K562 treated with DMSO at 1 percent for 12 hours (cell line): ENCODE results near the gene HYOU1. TPM values are rescaled to one million over a fixed set of nuclear protein-coding genes. Genes with fewer than 3 reads are reported as not detected.

Source experiments
- total RNA-seq: library from RNA; unstranded; fragments of 300-600 nt; gene quantifications from 2 replicates; pipeline ENCODE4 v1.2.3, GENCODE V29; 2022; ENCODE audit not compliant: insufficient read depth

The HYOU1 gene, protein sequence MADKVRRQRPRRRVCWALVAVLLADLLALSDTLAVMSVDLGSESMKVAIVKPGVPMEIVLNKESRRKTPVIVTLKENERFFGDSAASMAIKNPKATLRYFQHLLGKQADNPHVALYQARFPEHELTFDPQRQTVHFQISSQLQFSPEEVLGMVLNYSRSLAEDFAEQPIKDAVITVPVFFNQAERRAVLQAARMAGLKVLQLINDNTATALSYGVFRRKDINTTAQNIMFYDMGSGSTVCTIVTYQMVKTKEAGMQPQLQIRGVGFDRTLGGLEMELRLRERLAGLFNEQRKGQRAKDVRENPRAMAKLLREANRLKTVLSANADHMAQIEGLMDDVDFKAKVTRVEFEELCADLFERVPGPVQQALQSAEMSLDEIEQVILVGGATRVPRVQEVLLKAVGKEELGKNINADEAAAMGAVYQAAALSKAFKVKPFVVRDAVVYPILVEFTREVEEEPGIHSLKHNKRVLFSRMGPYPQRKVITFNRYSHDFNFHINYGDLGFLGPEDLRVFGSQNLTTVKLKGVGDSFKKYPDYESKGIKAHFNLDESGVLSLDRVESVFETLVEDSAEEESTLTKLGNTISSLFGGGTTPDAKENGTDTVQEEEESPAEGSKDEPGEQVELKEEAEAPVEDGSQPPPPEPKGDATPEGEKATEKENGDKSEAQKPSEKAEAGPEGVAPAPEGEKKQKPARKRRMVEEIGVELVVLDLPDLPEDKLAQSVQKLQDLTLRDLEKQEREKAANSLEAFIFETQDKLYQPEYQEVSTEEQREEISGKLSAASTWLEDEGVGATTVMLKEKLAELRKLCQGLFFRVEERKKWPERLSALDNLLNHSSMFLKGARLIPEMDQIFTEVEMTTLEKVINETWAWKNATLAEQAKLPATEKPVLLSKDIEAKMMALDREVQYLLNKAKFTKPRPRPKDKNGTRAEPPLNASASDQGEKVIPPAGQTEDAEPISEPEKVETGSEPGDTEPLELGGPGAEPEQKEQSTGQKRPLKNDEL
- 137 and 244 TPM in 2 replicates for total RNA-seq

DNA sequence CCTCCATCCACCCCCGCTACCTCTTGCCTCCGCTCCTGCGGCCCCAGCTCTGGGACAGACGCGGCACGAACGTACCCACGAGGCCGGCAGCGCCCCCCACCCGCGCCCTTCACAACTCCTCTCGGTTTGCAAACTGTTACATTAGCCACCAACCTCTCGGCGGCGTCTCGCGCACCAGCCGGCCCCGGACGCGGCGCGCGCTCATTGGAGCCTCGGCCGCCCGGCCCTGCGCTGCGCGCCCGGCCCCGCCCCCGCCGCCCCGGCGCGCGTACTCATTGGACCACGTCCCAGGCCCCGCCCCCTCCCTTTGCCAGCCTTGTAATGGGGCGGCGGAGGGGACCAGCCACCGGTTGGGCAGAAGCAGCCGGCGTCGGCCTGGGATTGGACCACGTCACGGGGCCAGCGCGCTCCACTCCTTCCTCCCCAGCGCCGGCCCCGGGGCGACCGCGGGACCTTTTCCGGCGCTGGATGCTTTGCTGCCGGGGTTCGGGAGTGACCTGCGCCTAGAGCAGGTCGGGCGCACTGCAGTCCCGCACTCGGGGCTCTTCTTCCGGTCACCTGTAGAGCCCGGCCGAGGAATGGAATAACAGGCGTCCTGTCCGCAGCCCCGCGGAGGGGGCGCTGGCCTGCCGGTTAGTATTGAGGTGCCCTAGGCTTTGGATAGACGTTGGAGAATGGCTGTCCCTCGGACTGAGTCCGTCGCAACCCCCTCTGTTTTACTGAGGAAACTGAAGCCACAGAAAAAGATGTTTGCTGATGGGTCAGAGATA is at the start of gene HYOU1:
HYOU1 (minus strand) TSS at position 206 of the 770 bp plus-strand sequence. CDS start 1,045 bp downstream, outside the sequence.

DNA sequence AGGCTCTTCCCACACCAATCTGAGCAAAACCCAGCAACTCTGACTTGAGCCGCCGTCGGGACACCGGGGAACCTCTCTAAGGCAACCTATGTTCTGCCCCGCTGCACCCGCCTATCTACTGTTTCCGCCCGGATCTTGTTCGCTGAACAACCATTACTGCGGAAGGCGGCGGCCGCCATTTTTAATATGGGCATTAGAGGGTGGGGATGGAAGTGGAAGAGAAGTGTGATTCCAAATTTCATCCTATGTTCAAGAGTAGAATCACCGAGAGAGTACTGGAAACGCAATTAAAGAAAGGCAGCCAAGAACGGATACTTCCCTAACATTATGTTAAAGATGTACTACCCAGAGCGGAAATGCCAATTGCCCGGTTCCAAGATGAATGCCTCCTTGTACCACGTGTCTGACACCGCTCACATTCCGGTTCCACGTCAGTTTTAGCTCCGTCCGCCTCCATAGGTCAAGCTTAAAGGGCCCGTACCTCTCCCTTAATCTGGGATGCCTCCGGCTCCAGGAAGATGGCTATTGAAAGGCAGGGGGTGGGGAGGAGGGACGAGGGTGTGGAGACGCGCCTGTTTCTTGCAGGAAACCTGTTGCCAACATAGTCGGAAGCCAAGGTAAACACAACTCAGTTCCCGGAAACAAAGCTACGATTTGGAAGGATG is 44.9 kb upstream of the HYOU1 start, which contains the start of gene DPAGT1:
DPAGT1 (minus strand) TSS at position 95 of the 665 bp plus-strand sequence. CDS start 198 bp downstream, outside the sequence.

DNA sequence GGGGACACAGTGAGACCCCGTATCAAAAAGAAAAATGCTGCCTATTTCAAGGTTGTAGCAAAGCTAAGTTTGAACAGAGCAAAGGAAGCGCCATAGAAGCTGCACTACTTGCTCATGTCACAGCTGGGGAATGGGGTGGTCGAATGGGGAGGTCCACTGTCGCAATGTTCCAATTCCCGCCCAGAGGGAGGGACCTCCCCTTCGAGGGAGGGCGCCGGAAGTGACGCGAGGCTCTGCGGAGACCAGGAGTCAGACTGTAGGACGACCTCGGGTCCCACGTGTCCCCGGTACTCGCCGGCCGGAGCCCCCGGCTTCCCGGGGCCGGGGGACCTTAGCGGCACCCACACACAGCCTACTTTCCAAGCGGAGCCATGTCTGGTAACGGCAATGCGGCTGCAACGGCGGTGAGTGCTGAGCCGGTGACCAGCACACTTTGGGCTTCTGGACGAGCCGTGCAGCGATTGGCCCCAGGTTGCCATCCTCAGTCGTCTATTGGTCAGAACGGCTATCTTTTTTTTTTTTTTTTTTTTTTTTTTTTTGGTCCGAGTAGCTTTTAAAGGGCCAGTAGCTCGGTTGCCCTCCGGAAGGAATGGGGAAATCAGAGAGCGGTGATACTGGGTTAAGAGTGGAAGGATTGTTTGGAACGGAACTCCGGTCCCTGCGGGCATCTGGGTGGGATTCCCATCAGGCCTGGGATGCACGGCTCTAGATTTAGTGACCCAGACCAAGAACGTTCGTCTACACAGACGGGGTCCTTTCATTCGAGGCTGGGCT is 27.8 kb upstream of the HYOU1 start, which contains the start of gene HMBS:
HMBS (plus strand) TSS at position 219 of the 774 bp plus-strand sequence; CDS start at position 372, 153 bp downstream.

DNA sequence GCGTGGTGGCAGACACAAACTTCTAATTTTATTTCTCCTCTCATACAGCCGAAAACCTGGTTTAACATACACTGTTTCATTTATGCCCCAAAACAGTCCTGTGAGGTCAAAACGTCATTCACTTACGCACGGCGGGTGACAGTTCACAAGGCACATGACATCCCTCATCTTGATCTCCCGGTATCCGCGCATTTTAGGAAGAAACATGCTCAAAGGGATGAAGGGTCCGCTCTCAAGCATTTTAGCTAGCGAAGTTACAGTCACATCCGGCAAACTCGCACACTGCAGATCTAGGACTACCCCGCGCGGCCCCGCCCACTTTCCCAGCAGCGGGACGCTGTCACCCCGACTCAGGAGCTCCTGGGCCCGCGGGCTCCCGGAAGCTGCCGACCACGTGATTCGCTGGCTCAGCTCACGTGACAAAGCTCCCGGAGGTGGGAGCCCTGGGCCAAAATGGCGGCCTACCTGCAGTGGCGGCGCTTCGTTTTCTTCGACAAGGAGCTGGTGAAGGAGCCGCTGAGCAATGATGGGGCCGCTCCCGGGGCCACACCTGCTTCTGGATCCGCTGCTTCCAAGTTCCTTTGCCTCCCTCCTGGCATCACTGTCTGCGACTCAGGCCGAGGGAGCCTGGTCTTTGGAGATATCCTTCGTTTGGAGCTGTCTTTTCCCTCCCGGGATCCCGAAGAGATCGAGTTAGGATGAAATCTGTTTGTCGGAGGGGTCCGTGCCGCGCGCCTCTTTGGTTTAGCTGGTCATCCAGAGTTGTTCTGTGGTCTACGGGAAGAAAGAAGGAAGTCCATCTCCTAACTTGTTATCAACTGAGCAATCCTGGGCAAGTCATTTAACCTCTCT is 10.6 kb upstream of the HYOU1 start, which contains the start of gene VPS11:
VPS11 (plus strand) TSS at position 448 of the 852 bp plus-strand sequence; CDS start at position 454, 6 bp downstream.

DNA sequence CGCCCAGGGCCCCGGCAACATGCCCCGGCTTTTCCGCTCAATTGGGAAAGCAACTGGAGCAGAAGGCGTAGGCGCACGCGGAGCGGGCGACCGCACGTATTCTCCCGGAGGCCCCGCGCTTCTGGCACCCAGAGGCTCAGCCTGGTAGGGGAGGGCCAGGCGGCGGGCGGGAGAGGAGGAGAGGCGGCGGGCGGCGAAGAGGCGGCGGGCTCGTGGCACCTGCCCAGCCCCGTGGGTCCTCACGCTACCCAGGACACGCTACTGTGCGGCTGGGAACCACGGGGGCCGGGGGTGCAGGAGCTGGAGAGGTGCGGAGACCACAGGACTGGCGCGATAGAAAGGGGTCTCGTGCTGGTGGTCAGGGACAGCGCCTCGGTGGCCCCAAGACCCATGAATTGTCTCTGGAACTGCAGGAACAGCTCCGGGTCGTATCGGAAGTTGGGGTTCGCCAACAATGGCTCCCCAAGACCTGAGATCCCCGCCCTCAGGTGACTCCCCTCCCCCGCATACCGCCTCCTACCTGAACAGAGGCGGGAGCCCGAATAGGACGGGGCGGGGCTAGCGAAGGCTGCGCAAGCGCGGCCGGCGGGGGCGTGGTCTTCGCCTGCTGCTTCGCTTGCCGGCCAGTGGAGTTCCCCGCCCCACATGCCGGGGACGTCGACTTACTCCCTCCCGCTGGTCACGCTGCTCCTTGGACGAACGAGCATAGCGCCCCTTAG is 26.5 kb downstream of the HYOU1 start, which contains the start of gene SLC37A4:
SLC37A4 (minus strand) TSS at position 549 of the 719 bp plus-strand sequence.

DNA sequence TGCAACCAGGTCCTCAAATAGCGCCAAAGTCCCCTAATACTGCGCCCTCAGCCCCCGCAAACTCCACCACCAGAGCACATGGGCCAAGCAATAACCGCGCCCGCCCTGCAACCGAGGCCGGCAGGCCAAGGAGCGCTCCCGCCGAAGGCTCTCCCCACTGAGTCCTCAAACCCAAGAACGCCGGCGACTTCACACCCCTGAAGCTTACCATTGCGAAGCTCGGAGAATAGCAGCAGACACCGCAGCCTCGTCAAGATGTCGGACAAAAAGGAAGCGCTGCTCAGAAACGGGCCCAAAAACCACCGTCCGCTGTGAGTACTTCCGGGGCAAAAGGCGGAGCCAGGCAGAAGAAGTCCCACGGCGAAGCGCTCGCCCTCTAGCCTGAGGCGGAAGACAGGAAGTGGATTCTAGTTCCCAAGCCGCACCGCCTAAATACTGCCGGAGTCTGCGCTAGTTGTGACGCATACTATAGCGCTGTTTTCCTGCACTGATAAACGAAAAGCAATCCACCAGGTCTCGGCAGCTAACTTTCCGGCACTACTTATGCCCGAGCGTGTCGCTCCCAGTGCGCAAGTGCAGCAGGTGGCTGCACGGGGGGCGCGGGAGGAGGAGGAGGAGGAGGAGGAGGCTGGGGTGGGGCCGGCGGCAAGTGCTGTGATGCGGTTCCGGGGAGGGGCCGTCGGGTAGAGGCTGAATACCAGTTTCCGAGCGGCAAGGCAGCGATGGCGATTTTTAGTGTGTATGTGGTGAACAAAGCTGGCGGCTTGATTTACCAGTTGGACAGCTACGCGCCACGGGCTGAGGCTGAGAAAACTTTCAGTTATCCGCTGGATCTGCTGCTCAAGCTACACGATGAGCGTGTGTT is 38.7 kb downstream of the HYOU1 start, which contains the start of the genes RPS25 and TRAPPC4:
RPS25 (minus strand) TSS at position 270 of the 865 bp plus-strand sequence; CDS start at position 211, 59 bp downstream.
TRAPPC4 (plus strand) TSS at position 693 of the 865 bp plus-strand sequence; CDS start at position 723, 30 bp downstream.

DNA sequence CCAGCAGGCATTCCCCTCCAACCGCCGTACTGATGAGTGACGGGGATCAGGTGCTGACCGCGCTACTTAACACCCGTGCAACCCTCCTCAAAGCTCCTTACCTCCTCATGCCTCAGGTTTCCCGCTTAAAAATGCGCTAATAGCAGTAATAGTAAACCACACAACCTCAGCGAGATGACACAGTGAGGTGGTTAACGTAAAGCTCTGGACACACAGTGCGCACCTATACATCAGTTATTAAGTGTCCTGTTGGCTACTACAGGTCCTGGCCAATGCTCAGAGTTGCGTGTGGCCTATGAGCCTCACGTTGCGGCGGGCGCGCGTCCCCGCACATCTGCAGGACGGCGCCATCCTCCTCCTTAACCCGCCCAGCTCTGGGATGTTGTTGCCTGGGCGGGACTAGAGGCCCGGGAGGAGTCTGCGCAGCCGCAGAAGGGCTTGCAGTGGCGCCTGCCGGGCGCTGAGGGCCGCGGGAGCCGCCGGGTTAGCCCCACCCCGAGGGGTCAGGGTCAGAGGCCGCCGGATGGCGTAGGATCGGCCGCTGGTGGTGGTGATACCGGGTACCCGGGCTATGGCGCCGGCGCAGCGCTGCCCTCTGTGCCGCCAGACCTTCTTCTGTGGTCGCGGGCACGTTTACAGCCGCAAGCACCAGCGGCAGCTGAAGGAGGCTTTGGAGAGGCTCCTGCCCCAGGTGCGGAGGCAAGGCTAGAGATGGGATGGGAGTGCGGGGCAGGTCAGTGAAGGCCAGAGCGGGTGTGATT is 59.2 kb downstream of the HYOU1 start, which contains the start of gene CENATAC:
CENATAC (plus strand) TSS at position 512 of the 761 bp plus-strand sequence; CDS start at position 572, 60 bp downstream.

Other genes with a start within 250 kb of the HYOU1 start
- gene CXCR5, start 173.3 kb downstream of the HYOU1 start, total RNA-seq = not detected in 2 replicates
- 2.3 and 12.1 TPM in 2 replicates for gene BCL9L, start 131.3 kb downstream of the HYOU1 start, total RNA-seq
- not detected in 2 replicates for gene UPK2, start 100.9 kb downstream of the HYOU1 start, total RNA-seq
- gene FOXR1, start 85.4 kb downstream of the HYOU1 start, total RNA-seq = not detected in 2 replicates
- 8.3 and 17.1 TPM in 2 replicates for gene CENATAC, start 59.1 kb downstream of the HYOU1 start, total RNA-seq
- gene RPS25, start 38.9 kb downstream of the HYOU1 start, total RNA-seq = 1,621 and 2,114 TPM in 2 replicates
- gene TRAPPC4, start 38.4 kb downstream of the HYOU1 start, total RNA-seq = 149 and 183 TPM in 2 replicates
- 37.9 and 44.4 TPM in 2 replicates for gene SLC37A4, start 26.3 kb downstream of the HYOU1 start, total RNA-seq
- gene VPS11, start 10.6 kb upstream of the HYOU1 start, total RNA-seq = 33.0 and 35.8 TPM in 2 replicates
- gene HMBS, start 27.7 kb upstream of the HYOU1 start, total RNA-seq = 65.7 and 78.9 TPM in 2 replicates
- gene DPAGT1, start 44.6 kb upstream of the HYOU1 start, total RNA-seq = 17.6 and 45.7 TPM in 2 replicates
- gene C2CD2L, start 50.1 kb upstream of the HYOU1 start, total RNA-seq = 26.1 and 40.1 TPM in 2 replicates
- gene HINFP, start 64.4 kb upstream of the HYOU1 start, total RNA-seq = 20.0 and 31.5 TPM in 2 replicates
- gene ABCG4, start 91.8 kb upstream of the HYOU1 start, total RNA-seq = not detected in 2 replicates
- gene NLRX1, start 111.5 kb upstream of the HYOU1 start, total RNA-seq = 2.5 and 3.5 TPM in 2 replicates
- not detected in 2 replicates for gene NHERF4, start 128.3 kb upstream of the HYOU1 start, total RNA-seq
- gene CBL, start 149.1 kb upstream of the HYOU1 start, total RNA-seq = 3.7 and 20.1 TPM in 2 replicates